HS-5 (cell line): Measurements from ENCODE around the gene ELFN1.

Source experiments
- DNase-seq: peaks from one replicate; pipeline ENCODE4 v3.0.0-alpha.2; 2012; ENCODE audit warnings: low read depth

The ELFN1 gene

GRCh38 chr7:1642291-1642731 is 27.8 kb upstream of the ELFN1 start:
- no peak for DNase-seq

- DNase-seq, result no peak
Observed at GRCh38 chr7:1643270-1644092, 26.6 kb upstream of the ELFN1 start.

GRCh38 chr7:1644341-1645070 is 25.6 kb upstream of the ELFN1 start:
- DNase-seq, result no peak

GRCh38 chr7:1645071-1645409 is 25.0 kb upstream of the ELFN1 start:
- no peak for DNase-seq

GRCh38 chr7:1645476-1645875 is 24.6 kb upstream of the ELFN1 start:
- no peak for DNase-seq

- DNase-seq, result no peak
Observed at GRCh38 chr7:1646391-1646790, 23.7 kb upstream of the ELFN1 start.

- no peak for DNase-seq
Observed at GRCh38 chr7:1646957-1647891, 22.9 kb upstream of the ELFN1 start.

GRCh38 chr7:1647961-1648672 is 22.0 kb upstream of the ELFN1 start:
- no peak for DNase-seq

GRCh38 chr7:1649751-1650326 is 20.2 kb upstream of the ELFN1 start:
- no peak for DNase-seq

- DNase-seq, result no peak
Observed at GRCh38 chr7:1650363-1651030, 19.6 kb upstream of the ELFN1 start.

- DNase-seq, result no peak
Observed at GRCh38 chr7:1651031-1651446, 19.0 kb upstream of the ELFN1 start.

GRCh38 chr7:1651891-1652290 is 18.2 kb upstream of the ELFN1 start:
- no peak for DNase-seq

- no peak for DNase-seq
Observed at GRCh38 chr7:1653500-1653899, 16.6 kb upstream of the ELFN1 start.

- DNase-seq, result no peak
Observed at GRCh38 chr7:1654111-1654510, 16.0 kb upstream of the ELFN1 start.

- no peak for DNase-seq
Observed at GRCh38 chr7:1654738-1655475, 15.2 kb upstream of the ELFN1 start.

GRCh38 chr7:1659696-1660095 is 10.4 kb upstream of the ELFN1 start:
- peak; percentile 46 for DNase-seq

GRCh38 chr7:1661461-1661860 is 8.6 kb upstream of the ELFN1 start:
- no peak for DNase-seq

GRCh38 chr7:1662101-1662500 is 8.0 kb upstream of the ELFN1 start:
- no peak for DNase-seq

GRCh38 chr7:1662767-1663166 is 7.3 kb upstream of the ELFN1 start:
- no peak for DNase-seq

- no peak for DNase-seq
Observed at GRCh38 chr7:1663223-1663622, 6.9 kb upstream of the ELFN1 start.
